OCI-LY3 (cell line): ENCODE data around the gene TRUB2.

Experiments
- EZH2phosphoT487 ChIP-seq: fragments of 200-600 bp; shearing (Covaris generic); IDR thresholded peaks from 2 replicates; pipeline ENCODE4 v1.6.1; 2018; ENCODE audit warnings: antibody characterized with exemption, mixed run types, low read depth
- TF ChIP-seq, protein P1 (sequence below): fragments of 200-600, 300-600 bp; sonication (generic); IDR thresholded peaks from 2 replicates; pipeline ENCODE4 v1.5.1; 2014; ENCODE audit warnings: antibody characterized with exemption, low read length, low read depth

GRCh38 chr9:128358090-128358489 is 35.8 kb upstream of the TRUB2 start:
- TF ChIP-seq, protein P1, sequence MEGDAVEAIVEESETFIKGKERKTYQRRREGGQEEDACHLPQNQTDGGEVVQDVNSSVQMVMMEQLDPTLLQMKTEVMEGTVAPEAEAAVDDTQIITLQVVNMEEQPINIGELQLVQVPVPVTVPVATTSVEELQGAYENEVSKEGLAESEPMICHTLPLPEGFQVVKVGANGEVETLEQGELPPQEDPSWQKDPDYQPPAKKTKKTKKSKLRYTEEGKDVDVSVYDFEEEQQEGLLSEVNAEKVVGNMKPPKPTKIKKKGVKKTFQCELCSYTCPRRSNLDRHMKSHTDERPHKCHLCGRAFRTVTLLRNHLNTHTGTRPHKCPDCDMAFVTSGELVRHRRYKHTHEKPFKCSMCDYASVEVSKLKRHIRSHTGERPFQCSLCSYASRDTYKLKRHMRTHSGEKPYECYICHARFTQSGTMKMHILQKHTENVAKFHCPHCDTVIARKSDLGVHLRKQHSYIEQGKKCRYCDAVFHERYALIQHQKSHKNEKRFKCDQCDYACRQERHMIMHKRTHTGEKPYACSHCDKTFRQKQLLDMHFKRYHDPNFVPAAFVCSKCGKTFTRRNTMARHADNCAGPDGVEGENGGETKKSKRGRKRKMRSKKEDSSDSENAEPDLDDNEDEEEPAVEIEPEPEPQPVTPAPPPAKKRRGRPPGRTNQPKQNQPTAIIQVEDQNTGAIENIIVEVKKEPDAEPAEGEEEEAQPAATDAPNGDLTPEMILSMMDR = no peak
- TF ChIP-seq EZH2phosphoT487 = no peak
